ENCODE measurements around the gene AEBP1. TPM values are rescaled to one million over a fixed set of nuclear protein-coding genes. Genes with fewer than 3 reads are reported as not detected.
"Not testable (repeated sequence)": the region's sequence is repeated elsewhere in the genome, so short reads cannot be mapped to it uniquely, and the experiment has no call there.

AEBP1 gene
- total RNA-seq, 1 experiment from 2014 or later, result 17.8 TPM

DNA sequence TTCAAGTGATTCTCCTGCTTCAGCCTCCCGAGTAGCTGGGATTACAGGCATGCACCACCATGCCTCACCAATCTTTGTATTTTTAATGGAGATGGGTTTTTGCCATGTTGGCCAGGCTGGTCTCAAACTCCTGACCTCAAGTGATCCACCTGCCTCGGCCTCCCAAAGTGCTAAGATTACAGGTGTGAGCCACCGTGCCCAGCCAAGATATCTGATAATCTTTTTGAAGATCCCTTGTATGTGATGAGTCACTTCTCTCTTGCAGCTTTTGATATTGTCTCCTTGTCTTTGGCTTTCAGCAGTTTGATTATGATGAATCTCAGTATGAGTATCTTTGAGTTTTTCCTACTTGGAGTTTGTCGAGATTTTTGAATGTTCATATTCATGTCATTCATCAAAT lies 22.4 kb downstream of the AEBP1 start:
- not testable (repeated sequence) for H3K27ac ChIP-seq; H3K4me3 ChIP-seq; H3K36me3 ChIP-seq; H3K27me3 ChIP-seq; H3K9me3 ChIP-seq (replicated peaks); DNase-seq
- peaks cover 22% of the 10 kb centered on the region for H3K4me1 ChIP-seq

DNA sequence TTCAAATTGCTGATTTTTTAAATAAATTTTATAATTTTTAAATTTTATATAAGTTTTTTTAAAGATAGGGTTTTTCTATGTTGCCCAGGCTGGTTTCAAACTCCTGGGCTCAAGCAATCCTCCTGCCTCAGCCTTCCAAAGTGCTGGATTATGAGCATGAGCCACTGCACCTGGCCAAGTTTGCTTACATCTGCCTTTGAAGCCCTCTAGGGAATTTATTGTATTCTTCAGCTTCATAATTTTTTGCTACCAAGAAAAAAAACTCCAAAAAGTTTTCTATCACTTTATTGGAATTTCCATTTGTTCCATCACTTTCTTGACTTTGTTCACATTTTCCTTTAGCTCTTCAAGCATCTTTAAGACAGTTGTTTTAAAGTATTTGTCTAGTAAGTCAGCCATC lies 23.0 kb downstream of the AEBP1 start:
- Histone ChIP-seq H3K4me1 (peaks cover 25% of the 10 kb centered on the region), H3K27me3 (no peaks in the 10 kb centered on the region), H3K27ac (no peak overlapping the region), H3K9me3 (replicated peaks) (no peaks in the 10 kb centered on the region), H3K4me3 (no peak overlapping the region), H3K36me3 (no peaks in the 10 kb centered on the region; the same call in 1 of the 2 replicates)
- no peak for DNase-seq

DNA sequence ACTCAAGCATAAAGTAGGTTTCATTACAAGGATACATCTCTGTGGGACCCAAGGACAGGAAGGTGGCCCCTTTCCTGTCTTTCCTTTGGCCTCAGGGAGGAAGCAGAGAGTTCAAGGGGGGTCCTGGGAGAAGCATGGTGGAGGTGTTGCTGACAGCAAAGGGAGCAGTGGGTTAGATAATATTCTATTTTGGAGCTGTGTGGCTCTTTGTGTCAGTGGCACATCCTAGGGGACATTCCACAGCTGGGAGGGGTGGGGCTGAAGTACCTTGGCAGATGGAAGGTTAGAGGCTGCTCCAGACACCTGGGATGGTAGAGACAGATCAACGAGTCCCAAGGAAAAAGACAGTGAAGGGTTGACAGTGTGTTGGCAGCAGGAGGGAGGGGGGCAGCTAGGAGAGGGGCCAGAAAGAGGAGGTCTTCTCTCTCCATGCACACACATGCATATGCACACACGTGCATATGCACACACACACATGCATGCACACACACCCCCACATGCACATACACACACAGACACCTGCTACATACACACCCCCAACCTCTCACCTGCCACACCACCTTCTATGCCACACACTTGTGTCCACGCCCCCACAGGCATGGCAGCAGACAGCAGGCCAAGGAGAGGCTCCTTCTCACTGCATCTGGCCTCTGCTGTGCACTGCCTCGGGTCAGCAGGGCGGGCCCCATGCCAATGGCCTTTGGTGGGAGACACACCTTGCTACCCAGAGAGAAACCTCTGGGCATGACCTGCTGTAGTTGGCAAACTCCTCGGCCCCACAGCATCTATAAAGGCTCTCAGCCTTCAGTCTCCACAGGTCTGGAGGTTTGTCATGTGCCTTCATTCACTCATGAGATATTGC lies 24.8 kb downstream of the AEBP1 start:
- no peak for DNase-seq
- Histone ChIP-seq H3K4me1 (peaks cover 24% of the 10 kb centered on the region), H3K27ac (no peak overlapping the region)

DNA sequence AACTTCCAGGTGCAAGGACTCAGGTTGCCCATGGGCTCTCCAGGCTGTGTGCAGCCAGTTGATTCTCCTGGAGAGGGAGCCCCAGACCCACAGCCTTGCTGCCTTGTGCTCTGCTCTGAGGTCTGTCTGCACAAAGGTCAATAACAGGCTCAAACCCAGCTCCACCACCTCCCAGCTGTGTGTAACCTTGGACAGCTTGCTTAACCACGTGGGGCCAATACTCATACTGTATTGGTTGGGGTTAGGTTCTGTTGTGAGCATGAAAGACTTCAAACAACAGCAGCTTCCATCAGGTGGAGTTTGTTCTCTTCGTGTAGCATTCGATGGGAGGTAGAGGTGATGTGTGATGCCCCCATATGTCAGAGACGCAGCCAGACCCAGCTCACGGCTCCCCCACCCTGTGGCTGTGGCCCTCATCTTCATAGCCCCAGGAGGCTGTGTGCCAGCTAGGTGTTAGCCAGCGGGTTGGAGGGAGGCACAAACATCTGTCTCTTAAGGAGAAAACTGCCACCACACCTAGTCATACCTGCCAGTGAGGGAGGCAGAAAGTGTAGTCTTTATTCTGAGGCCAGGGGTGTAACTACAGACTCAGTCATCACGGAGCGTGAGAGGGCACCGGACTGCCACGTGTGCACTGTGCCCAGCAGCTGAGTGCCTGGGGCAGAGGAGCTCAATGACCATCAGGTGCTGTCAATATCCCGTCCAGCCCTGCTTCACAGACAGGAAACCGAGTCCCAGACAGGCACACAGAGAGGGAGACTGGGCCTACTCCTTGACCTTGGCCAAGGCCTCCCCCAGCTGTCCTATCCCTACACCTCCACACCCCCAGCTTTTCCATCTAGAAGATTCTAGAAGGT lies 27.3 kb downstream of the AEBP1 start:
- Histone ChIP-seq H3K9me3 (replicated peaks) (no peaks in the 10 kb centered on the region), H3K4me3 (no peak overlapping the region), H3K36me3 (no peaks in the 10 kb centered on the region), H3K27ac (peak overlapping the region; percentile 26), H3K4me1 (peaks cover 24% of the 10 kb centered on the region), H3K27me3 (no peaks in the 10 kb centered on the region)
- peak; percentile 58 to 70 for DNase-seq

More for the DNA sequence above, 24.8 kb downstream of the AEBP1 start:
- Histone ChIP-seq H3K9me3 (replicated peaks) (no peaks in the 10 kb centered on the region), H3K4me3 (no peak overlapping the region), H3K27me3 (no peaks in the 10 kb centered on the region), H3K36me3 (no peaks in the 10 kb centered on the region)

DNA sequence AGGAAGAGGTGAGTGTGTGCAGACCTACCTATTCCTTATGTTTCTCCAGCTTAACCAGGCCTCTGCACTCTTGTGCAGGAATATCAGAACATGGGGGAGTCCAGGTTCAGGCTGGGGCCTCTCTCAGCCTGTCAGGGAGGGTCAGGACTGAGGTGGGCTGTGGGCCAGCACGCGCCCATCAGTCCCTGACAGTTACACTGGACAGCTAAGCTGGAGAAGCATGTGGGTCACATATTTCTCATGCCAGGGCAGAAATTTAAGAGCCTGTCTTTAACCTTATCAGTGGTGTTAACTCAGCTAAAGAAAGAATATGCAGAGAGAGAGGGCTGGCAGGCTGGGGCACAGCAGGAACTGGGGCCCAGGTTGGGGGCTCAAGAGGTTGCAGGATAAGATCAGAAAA lies 27.9 kb downstream of the AEBP1 start:
- no peak for DNase-seq
- peaks cover 24% of the 10 kb centered on the region for H3K4me1 ChIP-seq
- no peaks in the 10 kb centered on the region for H3K36me3 ChIP-seq
- peak overlapping the region; percentile 26; the same call in 1 of the 2 replicates for H3K27ac ChIP-seq
- H3K9me3 ChIP-seq (replicated peaks), result no peaks in the 10 kb centered on the region
- H3K4me3 ChIP-seq, result no peak overlapping the region
- H3K27me3 ChIP-seq, result no peaks in the 10 kb centered on the region

DNA sequence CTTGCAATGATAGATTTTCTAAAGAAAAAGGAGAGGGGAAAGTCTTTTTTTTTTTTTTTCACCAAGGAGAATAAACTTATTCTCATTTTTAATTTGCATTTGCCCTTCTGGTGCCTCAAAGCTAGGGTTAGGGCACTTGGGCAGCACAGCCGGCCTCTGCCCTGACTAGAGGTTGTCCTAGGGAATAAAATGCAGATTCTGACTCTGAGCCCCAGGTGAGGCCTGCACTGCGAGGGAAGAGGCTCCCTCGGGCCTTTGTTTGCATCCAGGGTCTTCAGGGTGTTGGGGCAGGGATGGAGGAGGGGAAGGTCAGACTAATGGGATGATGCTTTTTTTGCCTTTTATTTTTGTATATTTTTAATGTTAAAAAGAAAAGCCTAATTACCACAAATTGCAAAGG lies 29.1 kb downstream of the AEBP1 start:
- no peaks in the 10 kb centered on the region for H3K27me3 ChIP-seq
- H3K27ac ChIP-seq, result no peak overlapping the region
- H3K4me3 ChIP-seq, result no peak overlapping the region
- no peak for DNase-seq
- peaks cover 28% of the 10 kb centered on the region for H3K4me1 ChIP-seq
- H3K36me3 ChIP-seq, result no peaks in the 10 kb centered on the region
- H3K9me3 ChIP-seq (replicated peaks), result no peaks in the 10 kb centered on the region

DNA sequence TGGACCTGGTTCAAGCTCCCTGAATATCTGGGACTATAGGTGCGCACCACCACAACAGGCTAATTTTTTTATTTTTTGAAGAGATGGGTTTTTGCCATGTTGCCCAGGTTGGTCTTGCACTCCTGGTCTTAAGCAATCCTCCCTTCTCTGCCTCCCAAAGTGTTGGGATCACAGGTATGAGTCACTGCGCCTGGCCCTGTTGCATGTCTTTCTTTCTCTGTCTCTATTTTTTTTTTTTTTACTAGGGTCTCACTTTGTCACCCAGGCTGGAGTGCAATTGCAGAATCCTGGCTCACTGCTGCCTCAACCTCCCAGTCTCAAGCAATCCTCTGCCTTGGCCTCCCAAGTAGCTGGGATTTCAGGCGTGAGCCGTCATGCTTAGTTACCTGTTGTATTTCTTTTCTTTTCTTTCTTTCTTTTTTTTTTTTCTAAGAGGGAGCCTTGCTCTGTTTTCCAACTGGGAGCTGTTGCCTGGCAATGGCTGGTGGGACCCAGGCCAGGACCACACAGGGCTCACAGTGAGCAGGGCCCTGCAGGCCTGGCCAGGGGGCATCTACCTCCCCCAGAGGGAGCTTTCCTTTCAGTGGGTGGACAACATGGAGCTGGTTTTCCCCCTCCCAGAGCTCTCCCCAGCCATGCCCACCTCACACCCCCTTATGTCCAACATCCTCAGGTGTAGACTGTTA lies 30.9 kb downstream of the AEBP1 start:
- Histone ChIP-seq H3K27ac (no peak overlapping the region), H3K4me3 (no peak overlapping the region), H3K27me3 (no peaks in the 10 kb centered on the region), H3K9me3 (replicated peaks) (no peaks in the 10 kb centered on the region), H3K36me3 (no peaks in the 10 kb centered on the region), H3K4me1 (peaks cover 23% of the 10 kb centered on the region)
- DNase-seq, result no peak

DNA sequence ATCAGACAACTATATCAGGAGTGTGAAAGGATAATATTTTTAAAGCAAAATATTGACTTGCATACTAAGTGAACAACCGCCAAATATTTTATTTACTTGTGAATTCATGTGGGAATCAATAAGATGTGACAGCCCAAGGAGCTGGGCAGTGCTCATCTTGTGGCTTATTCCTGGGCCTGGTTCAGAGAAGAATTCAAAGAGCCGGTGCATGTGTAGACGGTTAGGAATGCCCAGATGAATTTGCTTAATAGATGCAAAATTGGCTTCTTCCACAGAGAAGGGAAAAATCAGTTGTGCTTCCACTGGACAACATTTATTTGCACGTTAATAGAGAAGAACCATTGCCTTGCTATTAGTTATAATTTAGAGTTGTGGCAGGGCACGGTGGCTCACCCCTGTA lies 32.6 kb downstream of the AEBP1 start:
- H3K36me3 ChIP-seq, result no peaks in the 10 kb centered on the region
- H3K4me1 ChIP-seq, result peaks cover 11% of the 10 kb centered on the region
- H3K27me3 ChIP-seq, result no peaks in the 10 kb centered on the region
- no peaks in the 10 kb centered on the region for H3K9me3 ChIP-seq (replicated peaks)
- no peak overlapping the region for H3K27ac ChIP-seq
- no peak overlapping the region for H3K4me3 ChIP-seq
- DNase-seq, result no peak

DNA sequence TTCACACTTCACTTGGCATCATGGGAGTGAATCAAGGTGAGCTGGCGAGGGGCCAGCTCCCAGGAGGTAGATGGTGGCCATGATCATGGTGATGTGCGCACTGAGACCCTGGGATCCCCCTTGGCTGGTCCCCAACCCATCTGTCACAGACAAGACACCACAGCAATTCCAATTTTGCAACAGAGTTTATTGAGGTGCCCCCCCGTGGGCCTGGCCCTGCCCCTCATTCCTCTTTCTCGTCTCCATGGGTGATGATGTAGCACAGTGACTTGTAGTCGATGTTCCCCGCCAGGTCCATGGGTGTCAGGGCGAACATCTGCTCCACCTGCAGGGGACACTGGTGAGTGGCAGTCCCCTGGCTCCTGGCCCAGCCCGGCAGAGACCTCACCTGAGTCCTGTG lies 34.6 kb downstream of the AEBP1 start:
- no peak overlapping the region for H3K27ac ChIP-seq
- no peaks in the 10 kb centered on the region for H3K27me3 ChIP-seq
- no peaks in the 10 kb centered on the region for H3K36me3 ChIP-seq
- H3K4me1 ChIP-seq, result peaks cover 7% of the 10 kb centered on the region; the same call in 1 of the 2 replicates
- no peaks in the 10 kb centered on the region for H3K9me3 ChIP-seq (replicated peaks)
- no peak overlapping the region for H3K4me3 ChIP-seq
- no peak for DNase-seq

DNA sequence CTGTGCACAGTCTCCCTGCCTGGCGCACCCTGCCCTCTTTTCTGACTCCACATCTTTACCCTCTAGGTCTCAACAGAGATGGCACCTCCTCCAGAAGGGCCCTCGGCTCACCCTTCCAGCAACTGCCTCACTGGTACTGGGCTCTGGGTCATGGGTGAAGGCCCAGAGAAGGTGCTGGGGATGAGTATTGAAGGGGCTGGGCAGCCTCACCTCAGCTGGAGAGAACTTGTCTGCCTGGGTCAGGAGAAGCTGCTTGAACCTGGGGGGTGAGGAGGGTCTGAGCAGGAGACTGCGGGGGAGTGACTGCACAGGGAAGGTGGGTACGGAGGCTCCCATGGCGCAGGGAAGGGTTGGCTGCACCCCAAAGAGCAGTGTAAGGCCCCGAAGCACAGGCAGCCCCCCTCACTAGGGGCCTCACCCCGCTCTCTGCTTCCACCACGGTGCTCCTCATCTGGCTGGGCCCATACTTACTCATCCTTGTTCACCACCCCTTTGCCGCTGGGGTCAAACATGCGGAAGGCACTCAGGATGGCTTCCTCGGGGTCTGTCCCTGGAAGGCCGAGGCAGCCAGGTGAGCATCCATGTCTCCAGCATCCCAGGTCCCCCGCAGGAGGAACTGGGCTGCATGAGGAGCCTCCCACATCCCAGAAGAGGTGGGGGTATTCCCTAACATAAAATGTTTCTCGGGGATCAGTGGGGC lies 35.3 kb downstream of the AEBP1 start:
- H3K4me1 ChIP-seq, result peaks cover 11% of the 10 kb centered on the region; the same call in 1 of the 2 replicates
- no peak overlapping the region for H3K4me3 ChIP-seq
- no peaks in the 10 kb centered on the region for H3K27me3 ChIP-seq
- no peaks in the 10 kb centered on the region for H3K9me3 ChIP-seq (replicated peaks)
- no peak for DNase-seq
- no peak overlapping the region for H3K27ac ChIP-seq
- no peaks in the 10 kb centered on the region for H3K36me3 ChIP-seq

DNA sequence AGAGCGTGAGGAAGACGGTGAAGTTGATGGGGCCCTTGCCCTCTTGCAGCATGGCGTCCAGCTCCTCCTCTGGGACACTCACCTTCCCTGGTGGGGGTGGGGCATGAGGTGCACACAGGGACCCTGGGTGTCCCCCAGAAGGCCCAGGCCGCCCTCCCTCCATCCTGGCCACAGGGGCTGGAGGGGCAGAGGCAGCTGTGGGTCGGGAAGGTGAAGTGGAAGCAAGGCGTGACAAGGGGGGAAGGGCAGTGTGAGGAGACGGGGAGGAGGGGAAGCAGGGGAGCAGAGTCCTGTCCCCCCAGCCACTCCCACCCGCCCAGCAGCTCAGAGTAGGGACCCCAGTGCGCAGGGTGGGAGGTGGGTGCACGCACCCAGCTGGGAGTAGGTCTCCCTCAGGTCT lies 36.2 kb downstream of the AEBP1 start:
- Histone ChIP-seq H3K4me1 (peaks cover 11% of the 10 kb centered on the region; the same call in 1 of the 2 replicates), H3K9me3 (replicated peaks) (no peaks in the 10 kb centered on the region), H3K27ac (no peak overlapping the region), H3K36me3 (no peaks in the 10 kb centered on the region), H3K27me3 (no peaks in the 10 kb centered on the region), H3K4me3 (no peak overlapping the region)
- no peak for DNase-seq

DNA sequence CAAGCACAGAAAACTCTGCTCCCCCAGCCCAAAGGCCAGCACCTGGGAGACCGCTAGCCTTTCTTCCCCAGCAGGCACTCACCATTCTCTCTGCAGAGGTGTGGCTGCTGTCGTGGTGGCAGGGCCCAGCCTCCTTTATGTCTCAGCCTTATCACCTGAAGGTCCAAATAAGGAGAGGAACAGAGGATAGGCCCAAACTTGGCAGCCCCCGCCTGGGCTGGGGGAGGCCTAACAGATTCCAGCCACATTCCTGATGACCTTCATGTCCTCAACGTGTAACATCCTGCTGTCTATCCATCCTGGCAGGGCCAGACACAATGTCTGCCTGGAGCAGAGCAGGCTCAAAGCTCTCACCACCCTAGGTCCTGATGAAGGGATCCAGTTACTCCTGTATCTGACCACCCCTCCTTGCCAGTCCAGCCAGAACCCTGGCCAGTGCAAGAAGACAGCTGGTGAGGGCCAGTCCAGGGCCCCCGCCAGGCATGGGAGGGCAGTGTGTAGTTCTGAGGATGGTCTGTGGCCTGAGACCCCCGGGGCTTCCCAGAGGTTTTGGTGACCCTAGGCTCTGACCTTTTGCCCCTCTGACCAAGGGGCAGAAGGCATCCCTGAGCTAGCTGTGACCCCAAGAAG lies 37.2 kb downstream of the AEBP1 start, which contains the start of gene MYL7:
Gene MYL7, minus strand, starts transcription at position 112 of the 630 bp plus-strand sequence. Its CDS starts 27 bp downstream, at position 85.
- H3K9me3 ChIP-seq (replicated peaks), result no peaks in the 10 kb centered on the region
- H3K27me3 ChIP-seq, result no peaks in the 10 kb centered on the region
- H3K27ac ChIP-seq, result no peak within 1 kb of the TSS
- DNase-seq, result no peak
- peaks cover 11% of the 10 kb centered on the region; the same call in 1 of the 2 replicates for H3K4me1 ChIP-seq
- H3K4me3 ChIP-seq, result no peak within 1 kb of the TSS
- H3K36me3 ChIP-seq, result no peaks in the 10 kb centered on the region

DNA sequence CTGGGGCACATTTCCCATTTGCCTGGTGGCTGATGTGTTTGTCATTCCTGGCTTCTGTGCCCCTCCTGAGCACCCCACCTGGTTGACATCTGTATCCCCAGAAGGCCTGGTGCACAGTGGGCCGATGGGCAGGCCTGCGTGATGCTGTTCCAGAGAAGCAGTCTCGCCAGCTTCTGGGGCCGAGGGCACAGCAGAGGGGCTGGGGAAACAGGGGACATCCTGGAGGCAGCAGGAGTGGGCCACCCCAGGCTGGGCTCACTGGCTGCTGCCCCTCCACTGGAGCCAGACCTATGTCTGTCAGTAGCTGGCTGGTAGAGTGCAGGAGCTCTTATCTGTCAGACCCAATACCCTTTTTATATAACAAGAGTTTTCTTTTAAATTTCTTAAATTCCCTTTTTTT lies 37.9 kb downstream of the AEBP1 start:
- Histone ChIP-seq H3K4me3 (no peak overlapping the region), H3K9me3 (replicated peaks) (no peaks in the 10 kb centered on the region), H3K27me3 (no peaks in the 10 kb centered on the region), H3K27ac (no peak overlapping the region), H3K36me3 (no peaks in the 10 kb centered on the region), H3K4me1 (peaks cover 11% of the 10 kb centered on the region; the same call in 1 of the 2 replicates)
- DNase-seq, result no peak
